GM18498 (cell line): Measurements from ENCODE around the gene FUCA2.

Source experiments
- ATAC-seq: cut with Tn5 transposase; IDR thresholded peaks from one replicate; pipeline ENCODE4 v1.9.1; 2021; ENCODE audit warnings: mild to moderate bottlenecking, moderate library complexity; ENCODE audit not compliant: unreplicated experiment

The FUCA2 gene

GRCh38 chr6:143510991-143511891, at the start of gene FUCA2:
FUCA2 (minus strand) TSS chr6:143511720; CDS start chr6:143511634, 86 bp downstream.
- ATAC-seq, result peak; percentile 73

- ATAC-seq, result no peak
These were observed 49.7 kb upstream of the FUCA2 start for GRCh38 chr6:143561105-143561704.

GRCh38 chr6:143559051-143559660, 47.6 kb upstream of the FUCA2 start:
- no peak for ATAC-seq

- ATAC-seq, result no peak
These were observed 45.0 kb upstream of the FUCA2 start for GRCh38 chr6:143556529-143556928.

GRCh38 chr6:143555582-143555981, 44.1 kb upstream of the FUCA2 start:
- no peak for ATAC-seq

- ATAC-seq, result no peak
These were observed 43.6 kb upstream of the FUCA2 start for GRCh38 chr6:143555071-143555492.

- no peak for ATAC-seq
These were observed 41.8 kb upstream of the FUCA2 start for GRCh38 chr6:143553337-143553736.

- ATAC-seq, result no peak
These were observed 38.4 kb upstream of the FUCA2 start for GRCh38 chr6:143549949-143550268.

GRCh38 chr6:143549221-143549948, 37.9 kb upstream of the FUCA2 start:
- no peak for ATAC-seq

- ATAC-seq, result no peak
These were observed 35.1 kb upstream of the FUCA2 start for GRCh38 chr6:143546599-143546998.

- no peak for ATAC-seq
These were observed 34.5 kb upstream of the FUCA2 start for GRCh38 chr6:143545976-143546547.

GRCh38 chr6:143545165-143545564, 33.6 kb upstream of the FUCA2 start:
- no peak for ATAC-seq

GRCh38 chr6:143544011-143544696, 32.6 kb upstream of the FUCA2 start:
- no peak for ATAC-seq

- ATAC-seq, result no peak
These were observed 31.9 kb upstream of the FUCA2 start for GRCh38 chr6:143543435-143543834.

GRCh38 chr6:143542888-143543287, 31.4 kb upstream of the FUCA2 start:
- no peak for ATAC-seq

GRCh38 chr6:143540192-143540591, 28.7 kb upstream of the FUCA2 start:
- no peak for ATAC-seq

GRCh38 chr6:143539734-143540133, 28.2 kb upstream of the FUCA2 start:
- no peak for ATAC-seq

- no peak for ATAC-seq
These were observed 27.6 kb upstream of the FUCA2 start for GRCh38 chr6:143539106-143539505.

GRCh38 chr6:143538374-143538773, 26.9 kb upstream of the FUCA2 start:
- ATAC-seq, result no peak
